Uterus (tissue), 2 donors: ENCODE results near the gene PODN.

Source experiments
- CTCF ChIP-seq, 4 experiments: fragments of 200-600 bp in 2 of 4; fragments of 450-650 bp in 2 of 4; sonication (generic) in 2 of 4; IDR thresholded peaks; one replicate each; pipeline ENCODE4 v1.5.1; 2016 to 2019; ENCODE audit warnings: antibody characterized with exemption in 4 of 4, mild to moderate bottlenecking in 2 of 4, moderate library complexity in 1 of 4
- POLR2A ChIP-seq, 2 donors: fragments of 450-650 bp; IDR thresholded peaks; one replicate each; pipeline ENCODE4 v1.6.1; 2016; ENCODE audit warnings: antibody characterized with exemption in 2 of 2, mild to moderate bottlenecking in 1 of 2, moderate library complexity in 1 of 2

GRCh38 chr1:53107090-53107489 lies 45.1 kb downstream of the PODN start:
- TF ChIP-seq POLR2A (IDR thresholded peaks at IDR 0.05) (no peak), CTCF (IDR thresholded peaks at IDR 0.05) (no peak)
